HCT116 (cell line): ENCODE measurements around the gene POLR3F. TPM values are rescaled to one million over a fixed set of nuclear protein-coding genes. Genes with fewer than 3 reads are reported as not detected.

Source experiments
- ATAC-seq: fragments of 200-7000 bp; cut with Tn5 transposase; 2 replicates; pipeline ENCODE4 v1.9.1; 2020; ENCODE audit warnings: mild to moderate bottlenecking, moderate library complexity
- BruUV-seq: library from RNA; stranded (reverse); fragments of 400-500 nt; replicated peaks from 2 replicates; lab custom pipeline; 2021; lab: Mats Ljungman, UMichigan
- CTCF ChIA-PET: fragments of 300-600 bp; sonication (Branson Sonifier 250); formaldehyde crosslinking; loops from one replicate; lab custom pipeline; 2021; ENCODE audit warnings: antibody characterized with exemption; lab: Charles Lee
- POLR2A ChIA-PET: fragments of 300-600, 350-600 bp; sonication (Branson Sonifier 250); formaldehyde crosslinking; loops from one replicate; lab custom pipeline; 2021; ENCODE audit warnings: antibody characterized with exemption; lab: Charles Lee
- RAD21 ChIA-PET, 2 experiments: fragments of 300-600 bp; sonication (Branson Sonifier 250); formaldehyde crosslinking; loops; one replicate each; lab custom pipeline; 2023; ENCODE audit warnings: low total read pairs in 2 of 2; ENCODE audit not compliant: uncharacterized antibody in 2 of 2, unreplicated experiment in 2 of 2, low non-redundant PET in 1 of 2; lab: Charles Lee
- DNase-seq: peaks from one replicate; pipeline ENCODE4 v3.0.0-alpha.2; 2010; ENCODE audit warnings: low read depth, low spot score
- H2AFZ ChIP-seq: fragments of 200-600 bp; shearing (Covaris generic), sonication (generic); 2 replicates; pipeline ENCODE4 v1.6.1; 2017; ENCODE audit warnings: low read depth, mixed run types, mixed read lengths, antibody characterized with exemption, low read length; ENCODE audit not compliant: poor library complexity, severe bottlenecking
- H3K27ac ChIP-seq: 2 replicates; pipeline ENCODE4 v1.5.1; 2012; ENCODE audit warnings: low read depth, low read length
- H3K27me3 ChIP-seq: fragments of 200-600 bp; sonication (generic); 2 replicates; pipeline ENCODE4 v1.6.1; 2016; ENCODE audit warnings: mixed run types, low read length, mixed read lengths; ENCODE audit not compliant: insufficient read depth
- H3K36me3 ChIP-seq, 2 experiments: fragments of 200-500 bp in 1 of 2; fragments of 200-600 bp in 1 of 2; sonication (Bioruptor generic) in 1 of 2; sonication (generic) in 1 of 2; 2 replicates each; pipeline versions ENCODE4 v1.5.1 to v1.6.1; 2014 to 2016; ENCODE audit warnings: low read length in 2 of 2, inconsistent platforms in 1 of 2, mixed read lengths in 1 of 2, mixed run types in 1 of 2; ENCODE audit not compliant: insufficient read depth in 2 of 2, control insufficient read depth in 1 of 2
- H3K4me1 ChIP-seq, 2 experiments: fragments of 200-600 bp in 1 of 2; sonication (generic) in 1 of 2; 2 replicates each; pipeline versions ENCODE4 v1.5.1 to v1.6.1; 2012 to 2017; ENCODE audit warnings: low read length in 2 of 2, inconsistent platforms in 1 of 2, mild to moderate bottlenecking in 1 of 2, mixed read lengths in 1 of 2, mixed run types in 1 of 2, moderate library complexity in 1 of 2; ENCODE audit not compliant: insufficient read depth in 2 of 2, control insufficient read depth in 1 of 2
- H3K4me2 ChIP-seq: fragments of 200-600 bp; sonication (generic); 2 replicates; pipeline ENCODE4 v1.6.1; 2017; ENCODE audit warnings: mixed run types, low read length, mixed read lengths
- H3K4me3 ChIP-seq, 2 experiments: fragments of 200-600 bp in 1 of 2; sonication (generic) in 1 of 2; replicated peaks in 1 of 2; 2 replicates each; pipeline ENCODE4 v1.5.1; 2011 to 2016; ENCODE audit warnings: low read length in 2 of 2, control low read depth in 1 of 2, low read depth in 1 of 2, mild to moderate bottlenecking in 1 of 2, mixed read lengths in 1 of 2, mixed run types in 1 of 2
- H3K79me2 ChIP-seq: fragments of 200-600 bp; sonication (generic); 2 replicates; pipeline ENCODE4 v1.6.1; 2017; ENCODE audit warnings: mild to moderate bottlenecking, mixed run types, low read length, moderate library complexity, mixed read lengths; ENCODE audit not compliant: insufficient read depth
- H3K9ac ChIP-seq: fragments of 200-600 bp; sonication (generic); 2 replicates; pipeline ENCODE4 v1.6.1; 2016; ENCODE audit warnings: low read length, mixed read lengths
- H3K9me2 ChIP-seq: fragments of 200-600 bp; sonication (generic), shearing (Covaris generic); 2 replicates; pipeline ENCODE4 v1.6.1; 2017; ENCODE audit warnings: mixed run types, mild to moderate bottlenecking, moderate library complexity; ENCODE audit not compliant: insufficient read depth
- H3K9me3 ChIP-seq, 2 experiments: fragments of 200-500 bp in 1 of 2; fragments of 200-600 bp in 1 of 2; sonication (Bioruptor generic) in 1 of 2; sonication (generic) in 1 of 2; 2 replicates each; pipeline ENCODE4 v1.6.1; 2014 to 2017; ENCODE audit warnings: low read length in 2 of 2, mixed read lengths in 2 of 2, inconsistent platforms in 1 of 2, low read depth in 1 of 2, mild to moderate bottlenecking in 1 of 2, mixed run types in 1 of 2, moderate library complexity in 1 of 2; ENCODE audit not compliant: control insufficient read depth in 1 of 2, insufficient read depth in 1 of 2
- H4K20me1 ChIP-seq: fragments of 200-600 bp; sonication (generic), shearing (Covaris generic); 2 replicates; pipeline ENCODE4 v1.6.1; 2017; ENCODE audit warnings: mixed run types, mild to moderate bottlenecking, moderate library complexity; ENCODE audit not compliant: insufficient read depth
- ELF1 ChIP-seq: IDR thresholded peaks from 2 replicates; pipeline ENCODE4 v1.6.1; 2012; ENCODE audit warnings: low read depth, borderline replicate concordance
- EZH2 ChIP-seq: fragments of 200-600 bp; sonication (generic); IDR thresholded peaks from 2 replicates; pipeline ENCODE4 v1.6.1; 2017; ENCODE audit warnings: antibody characterized with exemption, mixed run types
- JUND ChIP-seq: IDR thresholded peaks from 2 replicates; pipeline ENCODE4 v1.6.1; 2012
- MAX ChIP-seq: IDR thresholded peaks from 2 replicates; pipeline ENCODE4 v1.6.1; 2012
- POLR2A ChIP-seq: IDR thresholded peaks from 2 replicates; pipeline ENCODE4 v1.7.0; 2011; ENCODE audit warnings: borderline replicate concordance; ENCODE audit not compliant: insufficient read depth, insufficient read length; ENCODE audit errors: extremely low read depth
- POLR2AphosphoS5 ChIP-seq: IDR thresholded peaks from 2 replicates; pipeline ENCODE4 v1.6.1; 2011; ENCODE audit warnings: mild to moderate bottlenecking, low read depth, low read length, moderate library complexity
- RAD21 ChIP-seq: IDR thresholded peaks from 2 replicates; pipeline ENCODE4 v1.6.1; 2012; ENCODE audit warnings: low read depth, mild to moderate bottlenecking
- SP1 ChIP-seq: IDR thresholded peaks from 2 replicates; pipeline ENCODE4 v1.6.1; 2012; ENCODE audit warnings: low read depth
- TCF7L2 ChIP-seq: IDR thresholded peaks from 2 replicates; pipeline ENCODE4 v1.7.0; 2011; ENCODE audit warnings: borderline replicate concordance, inconsistent platforms; ENCODE audit not compliant: insufficient read depth, insufficient read length; ENCODE audit errors: extremely low read depth
- YY1 ChIP-seq: IDR thresholded peaks from 2 replicates; pipeline ENCODE4 v1.6.1; 2011; ENCODE audit warnings: low read length, low read depth, moderate library complexity, mild to moderate bottlenecking; ENCODE audit not compliant: insufficient replicate concordance; ENCODE audit errors: extremely low read depth
- ZFX ChIP-seq: fragments of 450-650 bp; IDR thresholded peaks from 2 replicates; pipeline ENCODE4 v1.6.1; 2017
- intact Hi-C: fragments of 100-400 bp; cut with micrococcal nuclease; formaldehyde crosslinking; loops from 2 replicates; pipeline ENCODE4 v1.10.0; 2022
- total RNA-seq: library from RNA; stranded (reverse); gene quantifications from one replicate; pipeline ENCODE4 v1.2.1, GENCODE V29; 2021; ENCODE audit not compliant: unreplicated experiment

POLR3F gene
- total RNA-seq, 1 experiment from 2014 or later, result 11.4 TPM

GRCh38 chr20:18496740-18497592 is 29.8 kb downstream of the POLR3F start, which contains the start of gene RBBP9:
Gene RBBP9, minus strand, starts transcription at chr20:18497225. Its CDS starts 58 bp downstream, at chr20:18497167.
- CTCF ChIA-PET, result interaction anchor here (1.1 kb wide), 1 partner anchor 10 kb away, joined by 6 read pairs; the partner anchor contains the start of gene SEC23B
- intact Hi-C loops, result no loop called here

More at GRCh38 chr20:18496740-18497592, 29.8 kb downstream of the POLR3F start, which contains the start of gene RBBP9:
- POLR2A ChIA-PET, result interaction anchor here (0.6 to 4.1 kb wide), 4 partner anchors 10 to 195 kb away, joined by 3 to 43 read pairs (median 4); partner anchors contain the start of genes DZANK1, POLR3F and SEC23B
- DNase-seq (peak; percentile 56), ATAC-seq (peak; percentile 100)
- peaks cover 9% of the 10 kb centered on the region; the same call in 1 of the 2 replicates for H3K79me2 ChIP-seq
- no peaks in the 10 kb centered on the region for H4K20me1 ChIP-seq
- H3K9me2 ChIP-seq, result no peaks in the 10 kb centered on the region
- TF ChIP-seq POLR2A (peak; percentile 49), RAD21 (no peak), YY1 (peak; percentile 88), EZH2 (no peak), ZFX (peak; percentile 48; the same call in 1 of the 2 replicates), TCF7L2 (peak; percentile 71), POLR2AphosphoS5 (peak; percentile 83), SP1 (peak; percentile 21; the same call in 1 of the 2 replicates), ELF1 (peak; percentile 26; the same call in 1 of the 2 replicates), JUND (no peak), MAX (peak; percentile 31; the same call in 1 of the 2 replicates)
- H3K4me2 ChIP-seq, result peak within 1 kb of the TSS; percentile 77
- peak within 1 kb of the TSS; percentile 71 for H3K9ac ChIP-seq
- H3K36me3 ChIP-seq, result no peaks in the 10 kb centered on the region; a peak in 1 of 4 replicates
- H3K4me1 ChIP-seq, result peaks cover 3 to 10% of the 10 kb centered on the region in 2 experiments; a peak in 3 of 4 replicates
- peak within 1 kb of the TSS; percentile 74 to 76 for H3K4me3 ChIP-seq
- RAD21 ChIA-PET, result interaction anchor here in 1 of 2 experiments (1.2 kb wide), 1 partner anchor 10 kb away, joined by 3 read pairs; the partner anchor contains the start of gene SEC23B
- no peaks in the 10 kb centered on the region for H3K27me3 ChIP-seq
- H3K9me3 ChIP-seq, result no peaks in the 10 kb centered on the region
- TSS peak; percentile 59 for BruUV-seq
- H2AFZ ChIP-seq, result peak within 1 kb of the TSS; percentile 66
- peak within 1 kb of the TSS; percentile 52 for H3K27ac ChIP-seq
